Measurements from ENCODE around the gene ADAMTS5. TPM values are rescaled to one million over a fixed set of nuclear protein-coding genes. Genes with fewer than 3 reads are reported as not detected.

The ADAMTS5 gene
- 0.37 and 4.5 TPM in 2 replicates for total RNA-seq

DNA sequence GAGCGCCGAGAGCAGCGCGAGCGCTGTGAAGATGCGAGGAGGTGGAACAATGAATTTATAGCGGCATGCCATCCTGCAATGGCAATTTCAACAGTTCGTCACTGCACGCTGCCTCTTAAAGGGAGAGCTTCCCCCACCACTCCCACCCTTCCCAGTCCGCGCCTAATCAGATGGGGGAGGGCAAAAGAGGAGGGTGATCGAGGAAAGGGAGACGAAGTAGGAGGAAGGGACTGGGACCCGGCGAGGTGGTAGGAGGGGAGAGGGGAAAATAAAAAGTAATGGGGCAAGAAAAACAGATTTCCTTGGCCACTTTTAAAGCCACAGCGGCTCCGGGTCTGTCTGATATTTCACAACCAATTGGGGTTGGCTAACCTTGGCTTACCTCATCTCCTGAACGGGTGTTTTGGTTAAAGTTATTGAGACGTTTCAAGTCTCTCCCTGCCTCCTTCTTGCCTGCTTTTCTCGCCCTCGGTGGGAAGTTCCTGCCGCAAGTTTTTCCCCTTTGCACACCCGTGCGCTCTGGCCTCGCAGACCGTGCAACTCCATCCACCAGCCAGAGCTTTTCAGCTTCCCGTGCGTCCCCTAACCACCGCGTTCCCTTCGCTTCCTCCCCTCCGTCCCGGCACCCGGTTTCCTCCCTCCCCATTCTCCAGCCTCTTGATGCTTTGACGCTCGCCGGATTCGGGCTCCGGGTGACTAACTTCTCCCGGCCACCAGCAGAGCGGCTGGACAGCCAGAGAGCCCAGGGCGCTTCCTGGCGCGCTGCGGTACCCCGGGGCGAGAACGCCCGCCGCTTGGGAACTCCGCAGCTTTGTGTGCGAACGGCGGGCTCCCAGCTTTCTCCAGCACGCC lies at the start of gene ADAMTS5:
Gene ADAMTS5, minus strand, starts transcription at position 27 of the 852 bp plus-strand sequence. CDS start 697 bp downstream, outside the sequence.

Other genes with a start within 250 kb of the ADAMTS5 start
- 42.4 and 47.8 TPM in 2 replicates for gene ADAMTS1, start 121.7 kb downstream of the ADAMTS5 start, total RNA-seq